Suprapubic skin (tissue), 4 donors: Measurements from ENCODE around the gene MMUT.

Experiments used
- CTCF ChIP-seq, 2 donors: fragments of 200-600 bp in 1 of 2; fragments of 450-650 bp in 1 of 2; sonication (generic) in 1 of 2; IDR thresholded peaks; one replicate each; pipeline ENCODE4 v1.5.1; 2016 to 2019; ENCODE audit warnings: antibody characterized with exemption in 2 of 2, mild to moderate bottlenecking in 1 of 2, moderate library complexity in 1 of 2
- EP300 ChIP-seq: sonication (generic); formaldehyde crosslinking; IDR thresholded peaks from one replicate; pipeline ENCODE4 v1.6.1; 2017; ENCODE audit warnings: antibody characterized with exemption
- POLR2A ChIP-seq, 2 donors: fragments of 450-650 bp; IDR thresholded peaks; one replicate each; pipeline ENCODE4 v1.6.1; 2017; ENCODE audit warnings: antibody characterized with exemption in 2 of 2, mild to moderate bottlenecking in 2 of 2, moderate library complexity in 2 of 2
- POLR2AphosphoS5 ChIP-seq, 3 donors: sonication (generic); formaldehyde crosslinking; IDR thresholded peaks; one replicate each; pipeline ENCODE4 v1.6.1; 2017; ENCODE audit warnings: antibody characterized with exemption in 3 of 3

GRCh38 chr6:49457771-49458170 lies 5.3 kb downstream of the MMUT start:
- no peak for TF ChIP-seq CTCF (IDR thresholded peaks at IDR 0.05)
- TF ChIP-seq POLR2AphosphoS5 (IDR thresholded peaks at IDR 0.05), result no peak
- no peak for TF ChIP-seq POLR2A (IDR thresholded peaks at IDR 0.05)
- no peak for TF ChIP-seq EP300
